ENCODE measurements around the gene PJA2.

Gene PJA2

DNA sequence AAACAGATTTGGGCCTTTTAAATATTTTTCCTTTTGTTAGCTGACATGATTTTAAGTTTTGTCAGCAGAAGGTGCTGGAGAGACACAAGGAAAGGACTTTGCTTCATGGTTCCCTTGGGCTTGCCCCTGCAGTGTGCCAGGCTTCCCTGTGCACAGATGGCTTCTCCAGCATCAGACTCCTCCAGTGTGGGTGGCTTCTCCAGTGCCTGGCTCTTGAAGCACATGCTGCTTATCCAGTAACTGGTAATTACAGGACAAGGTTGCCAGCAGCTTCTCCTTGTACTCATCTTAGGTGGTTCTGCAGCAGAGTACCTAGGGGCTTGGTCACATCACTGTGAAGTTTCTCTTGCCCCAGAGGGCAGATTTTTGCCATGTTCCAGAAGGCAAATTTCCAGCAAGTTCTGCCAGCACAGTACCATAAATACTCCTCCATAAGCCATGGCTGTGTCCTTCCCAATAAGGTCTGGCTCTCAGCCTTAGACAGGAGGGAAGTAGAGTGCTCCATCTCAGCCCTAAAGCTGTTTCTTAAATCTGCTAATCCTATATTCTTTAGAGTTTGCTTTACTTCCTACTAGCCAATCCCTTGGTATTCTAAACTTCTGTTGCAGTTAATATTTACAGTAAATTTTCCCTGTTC, 62.4 kb downstream of the PJA2 start:
- no peaks in the 10 kb centered on the region for H3K9me2 ChIP-seq (replicated peaks; ENCODE audit: control insufficient read depth, low read length)
- no peaks in the 10 kb centered on the region for H4K20me1 ChIP-seq (ENCODE audit: control insufficient read depth, insufficient read depth, low read depth, low read length)
- H3K4me3 ChIP-seq (ENCODE audit: low read length): no peak overlapping the region
- no peaks in the 10 kb centered on the region for H3K27me3 ChIP-seq (ENCODE audit: control insufficient read depth, low read length)
- TF ChIP-seq, protein P1, sequence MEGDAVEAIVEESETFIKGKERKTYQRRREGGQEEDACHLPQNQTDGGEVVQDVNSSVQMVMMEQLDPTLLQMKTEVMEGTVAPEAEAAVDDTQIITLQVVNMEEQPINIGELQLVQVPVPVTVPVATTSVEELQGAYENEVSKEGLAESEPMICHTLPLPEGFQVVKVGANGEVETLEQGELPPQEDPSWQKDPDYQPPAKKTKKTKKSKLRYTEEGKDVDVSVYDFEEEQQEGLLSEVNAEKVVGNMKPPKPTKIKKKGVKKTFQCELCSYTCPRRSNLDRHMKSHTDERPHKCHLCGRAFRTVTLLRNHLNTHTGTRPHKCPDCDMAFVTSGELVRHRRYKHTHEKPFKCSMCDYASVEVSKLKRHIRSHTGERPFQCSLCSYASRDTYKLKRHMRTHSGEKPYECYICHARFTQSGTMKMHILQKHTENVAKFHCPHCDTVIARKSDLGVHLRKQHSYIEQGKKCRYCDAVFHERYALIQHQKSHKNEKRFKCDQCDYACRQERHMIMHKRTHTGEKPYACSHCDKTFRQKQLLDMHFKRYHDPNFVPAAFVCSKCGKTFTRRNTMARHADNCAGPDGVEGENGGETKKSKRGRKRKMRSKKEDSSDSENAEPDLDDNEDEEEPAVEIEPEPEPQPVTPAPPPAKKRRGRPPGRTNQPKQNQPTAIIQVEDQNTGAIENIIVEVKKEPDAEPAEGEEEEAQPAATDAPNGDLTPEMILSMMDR (IDR thresholded peaks at IDR 0.05; ENCODE audit: low read depth, low read length, poor library complexity, severe bottlenecking): no peak
- no peak for TF ChIP-seq EZH2phosphoT487 (IDR thresholded peaks at IDR 0.05; ENCODE audit: borderline replicate concordance, low read length)
- no peaks in the 10 kb centered on the region for H3K4me1 ChIP-seq (ENCODE audit: control insufficient read depth, low read length)
- H3K79me2 ChIP-seq (ENCODE audit: control insufficient read depth, low read length): no peaks in the 10 kb centered on the region
- no peaks in the 10 kb centered on the region for H3K9me3 ChIP-seq (ENCODE audit: control insufficient read depth, insufficient read depth, low read length)
- no peak overlapping the region for H3K27ac ChIP-seq (ENCODE audit: low read depth, low read length)
- H3K4me2 ChIP-seq (ENCODE audit: low read length): no peak overlapping the region
- peaks cover 35% of the 10 kb centered on the region for H3K36me3 ChIP-seq (ENCODE audit: control insufficient read depth, low read length)
- H3F3A ChIP-seq (ENCODE audit: control insufficient read depth, insufficient read depth): peaks cover 3% of the 10 kb centered on the region; the same call in 1 of the 2 replicates

DNA sequence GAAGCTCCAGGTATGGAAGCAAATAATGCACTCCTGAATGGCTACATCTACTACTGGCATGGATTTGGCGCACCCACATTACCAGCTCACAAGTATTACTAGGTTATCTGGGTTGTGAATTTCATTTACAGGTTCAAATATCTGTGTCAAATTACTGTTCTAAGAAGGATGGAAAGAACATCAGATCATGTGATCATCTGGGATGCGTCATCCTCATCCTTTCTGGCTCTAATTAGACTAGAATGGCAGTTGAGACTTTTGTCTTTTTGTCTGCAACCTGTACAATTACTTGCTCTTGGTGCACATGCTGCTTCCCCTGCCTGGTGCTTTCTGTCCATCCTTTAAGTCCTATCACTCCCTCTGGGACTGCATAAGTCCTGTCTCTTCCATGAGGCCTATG, 64.1 kb downstream of the PJA2 start:
- no peaks in the 10 kb centered on the region for H4K20me1 ChIP-seq (ENCODE audit: control insufficient read depth, insufficient read depth, low read depth, low read length)
- H3K27ac ChIP-seq (ENCODE audit: low read depth, low read length): no peak overlapping the region
- no peaks in the 10 kb centered on the region for H3K27me3 ChIP-seq (ENCODE audit: control insufficient read depth, low read length)
- no peaks in the 10 kb centered on the region for H3K9me3 ChIP-seq (ENCODE audit: control insufficient read depth, insufficient read depth, low read length)
- H3K4me2 ChIP-seq (ENCODE audit: low read length): no peak overlapping the region
- no peaks in the 10 kb centered on the region for H3K79me2 ChIP-seq (ENCODE audit: control insufficient read depth, low read length)
- H3K4me1 ChIP-seq (ENCODE audit: control insufficient read depth, low read length): no peaks in the 10 kb centered on the region
- TF ChIP-seq, protein P1 (IDR thresholded peaks at IDR 0.05; ENCODE audit: low read depth, low read length, poor library complexity, severe bottlenecking): no peak
- TF ChIP-seq EZH2phosphoT487 (IDR thresholded peaks at IDR 0.05; ENCODE audit: borderline replicate concordance, low read length): no peak
- H3K4me3 ChIP-seq (ENCODE audit: low read length): no peak overlapping the region
- H3K36me3 ChIP-seq (ENCODE audit: control insufficient read depth, low read length): peaks cover 29% of the 10 kb centered on the region
- no peaks in the 10 kb centered on the region for H3F3A ChIP-seq (ENCODE audit: control insufficient read depth, insufficient read depth)
- no peaks in the 10 kb centered on the region for H3K9me2 ChIP-seq (replicated peaks; ENCODE audit: control insufficient read depth, low read length)

DNA sequence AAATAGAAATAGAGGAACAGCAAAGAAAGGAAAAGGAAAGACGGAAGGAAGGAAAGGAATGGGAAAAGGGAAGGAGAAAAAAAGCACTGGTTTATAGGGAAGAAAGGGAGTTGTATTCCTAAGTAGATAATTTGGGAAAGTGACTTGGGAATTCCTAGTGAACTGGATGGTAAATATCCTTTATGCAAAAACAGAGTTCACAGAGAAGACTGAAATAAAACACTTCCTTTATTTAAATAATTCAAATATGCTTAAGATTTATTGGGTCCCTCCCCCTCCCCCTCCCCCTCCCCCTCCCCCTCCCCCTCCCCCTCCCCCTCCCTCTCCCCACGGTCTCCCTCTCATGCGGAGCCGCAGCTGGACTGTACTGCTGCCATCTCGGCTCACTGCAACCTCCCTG, 69.4 kb downstream of the PJA2 start:
- no peak overlapping the region for H3K4me2 ChIP-seq (ENCODE audit: low read length)
- H3K4me1 ChIP-seq (ENCODE audit: control insufficient read depth, low read length): no peaks in the 10 kb centered on the region
- no peaks in the 10 kb centered on the region for H3K27me3 ChIP-seq (ENCODE audit: control insufficient read depth, low read length)
- TF ChIP-seq EZH2phosphoT487 (IDR thresholded peaks at IDR 0.05; ENCODE audit: borderline replicate concordance, low read length): no peak
- TF ChIP-seq, protein P1 (IDR thresholded peaks at IDR 0.05; ENCODE audit: low read depth, low read length, poor library complexity, severe bottlenecking): no peak
- H3K4me3 ChIP-seq (ENCODE audit: low read length): no peak overlapping the region
- peaks cover 9% of the 10 kb centered on the region for H3K36me3 ChIP-seq (ENCODE audit: control insufficient read depth, low read length)
- no peaks in the 10 kb centered on the region; the same call in 1 of the 2 replicates for H3F3A ChIP-seq (ENCODE audit: control insufficient read depth, insufficient read depth)
- no peaks in the 10 kb centered on the region for H3K9me3 ChIP-seq (ENCODE audit: control insufficient read depth, insufficient read depth, low read length)
- H3K27ac ChIP-seq (ENCODE audit: low read depth, low read length): no peak overlapping the region
- H3K79me2 ChIP-seq (ENCODE audit: control insufficient read depth, low read length): no peaks in the 10 kb centered on the region
- no peaks in the 10 kb centered on the region for H3K9me2 ChIP-seq (replicated peaks; ENCODE audit: control insufficient read depth, low read length)
- no peaks in the 10 kb centered on the region for H4K20me1 ChIP-seq (ENCODE audit: control insufficient read depth, insufficient read depth, low read depth, low read length)
